Measurements from ENCODE around the gene ABTB2. TPM values are rescaled to one million over a fixed set of nuclear protein-coding genes. Genes with fewer than 3 reads are reported as not detected.

ABTB2 gene
- total RNA-seq, 1 experiment from 2014 or later = 1.2 TPM

- no peak for DNase-seq (ENCODE audit: low spot score)
These were observed 42.4 kb downstream of the ABTB2 start for GRCh38 chr11:34315394-34315793.

GRCh38 chr11:34314936-34315335 lies 42.9 kb downstream of the ABTB2 start:
- DNase-seq (ENCODE audit: low spot score) = no peak

- DNase-seq (ENCODE audit: low spot score) = no peak
These were observed 43.6 kb downstream of the ABTB2 start for GRCh38 chr11:34314176-34314575.

GRCh38 chr11:34313099-34313517 lies 44.7 kb downstream of the ABTB2 start:
- DNase-seq (ENCODE audit: low spot score) = no peak

GRCh38 chr11:34311126-34311525 lies 46.7 kb downstream of the ABTB2 start:
- no peak for DNase-seq (ENCODE audit: low spot score)

DNA sequence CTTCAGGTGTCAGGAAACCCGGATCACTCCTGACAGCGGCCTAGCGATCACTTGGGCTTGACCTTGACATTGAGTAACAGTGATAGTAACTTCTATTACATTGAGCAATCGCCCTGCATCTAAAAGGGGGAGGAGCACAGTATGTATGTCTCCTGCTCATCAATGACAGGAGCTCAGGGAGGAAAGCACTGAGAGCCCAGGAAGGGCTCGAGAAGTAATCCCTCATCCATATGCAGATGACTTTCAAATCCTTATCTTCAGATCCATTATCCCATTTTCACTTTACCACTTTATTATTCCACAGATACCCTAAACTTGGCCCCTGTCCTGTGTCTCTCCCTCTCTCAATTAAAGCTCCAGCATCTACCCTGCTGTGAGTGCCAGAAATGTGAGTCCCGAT lies 47.8 kb downstream of the ABTB2 start:
- DNase-seq (ENCODE audit: low spot score) = no peak

GRCh38 chr11:34308913-34309585 lies 48.8 kb downstream of the ABTB2 start:
- DNase-seq (ENCODE audit: low spot score) = no peak

DNA sequence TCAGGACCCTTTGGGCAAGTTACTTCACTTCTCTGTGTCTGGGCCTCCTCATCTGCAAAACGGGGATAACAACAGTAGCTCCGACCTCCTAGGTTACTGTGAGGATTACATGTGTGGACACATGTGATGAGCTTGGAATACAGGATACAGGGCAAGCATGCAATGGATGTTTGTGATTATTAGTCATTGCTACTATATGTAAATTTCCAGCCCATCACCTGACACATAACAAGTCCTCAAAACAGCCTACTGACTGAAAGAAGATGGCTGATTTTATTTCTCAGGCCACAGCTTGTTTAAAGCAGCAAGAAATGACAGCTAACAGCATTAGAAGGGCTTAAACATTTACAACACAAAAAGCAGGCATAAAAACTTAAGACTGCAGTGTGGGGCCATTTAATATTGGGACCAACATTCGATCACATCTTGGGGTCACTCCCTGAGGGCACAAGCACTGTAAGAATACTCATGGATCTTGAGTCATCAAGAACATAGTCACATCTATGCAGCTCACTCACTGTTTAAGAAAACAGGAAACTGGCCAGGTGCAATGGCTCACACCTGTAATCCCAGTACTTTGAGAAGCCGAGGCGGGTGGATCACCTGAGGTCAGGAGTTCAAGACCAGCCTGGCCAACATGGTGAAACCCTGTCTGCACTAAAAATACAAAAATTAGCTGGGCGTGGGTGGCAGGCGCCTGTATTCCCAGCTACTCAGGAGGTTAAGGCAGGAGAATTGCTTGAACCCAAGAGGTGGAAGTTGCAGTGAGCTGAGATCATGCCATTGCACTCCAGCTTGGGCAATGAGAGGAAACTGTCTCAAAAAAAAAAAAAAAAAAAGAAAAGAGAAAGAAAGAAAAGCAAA lies 49.5 kb downstream of the ABTB2 start:
- no peak for DNase-seq (ENCODE audit: low spot score)

DNA sequence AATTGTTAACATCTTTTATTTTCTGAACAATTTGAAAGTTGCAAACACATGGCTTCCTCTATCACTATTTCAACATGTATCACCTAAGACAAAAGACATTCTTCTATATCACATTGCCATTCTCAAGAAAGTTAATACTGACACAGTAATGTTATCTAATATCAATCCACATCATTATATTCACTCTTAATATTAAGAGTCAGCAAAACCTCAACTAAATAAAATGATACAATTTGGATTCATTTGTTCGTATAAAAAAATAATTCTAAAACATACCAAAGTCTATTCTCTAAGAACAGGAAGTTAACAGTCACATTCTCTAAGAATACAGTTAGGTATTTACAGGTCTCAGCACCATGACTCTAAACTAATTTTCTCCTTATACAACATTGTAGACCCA lies 52.0 kb downstream of the ABTB2 start:
- DNase-seq (ENCODE audit: low spot score) = no peak

- peak; percentile 80 for DNase-seq (ENCODE audit: low spot score)
These were observed 52.6 kb downstream of the ABTB2 start for GRCh38 chr11:34305193-34305592.

DNA sequence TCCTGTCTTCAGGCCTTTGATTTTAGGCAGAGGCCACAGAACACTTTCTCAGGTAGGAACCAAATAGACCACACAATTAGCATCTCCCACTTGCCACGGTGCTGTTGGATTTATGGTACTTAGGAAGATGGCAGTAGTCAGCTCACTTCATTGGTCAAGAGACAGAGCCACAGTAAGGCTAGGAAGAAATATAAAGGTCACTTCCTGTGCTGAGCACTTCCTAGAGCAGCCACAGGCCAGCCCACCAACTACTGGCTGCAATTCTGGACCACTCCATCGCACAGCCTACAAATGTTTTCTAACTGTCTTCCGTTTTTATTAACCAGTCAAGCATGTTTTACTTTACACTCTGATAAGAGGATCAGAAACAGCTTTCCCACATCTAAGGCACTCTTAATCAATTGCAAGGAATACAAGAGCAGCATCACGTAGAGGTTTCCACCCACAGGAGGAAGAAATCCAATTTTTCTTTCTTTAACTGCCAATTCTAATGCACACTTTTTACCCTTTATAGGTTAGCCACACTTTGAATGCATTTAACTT lies 54.7 kb downstream of the ABTB2 start:
- DNase-seq (ENCODE audit: low spot score) = no peak

DNA sequence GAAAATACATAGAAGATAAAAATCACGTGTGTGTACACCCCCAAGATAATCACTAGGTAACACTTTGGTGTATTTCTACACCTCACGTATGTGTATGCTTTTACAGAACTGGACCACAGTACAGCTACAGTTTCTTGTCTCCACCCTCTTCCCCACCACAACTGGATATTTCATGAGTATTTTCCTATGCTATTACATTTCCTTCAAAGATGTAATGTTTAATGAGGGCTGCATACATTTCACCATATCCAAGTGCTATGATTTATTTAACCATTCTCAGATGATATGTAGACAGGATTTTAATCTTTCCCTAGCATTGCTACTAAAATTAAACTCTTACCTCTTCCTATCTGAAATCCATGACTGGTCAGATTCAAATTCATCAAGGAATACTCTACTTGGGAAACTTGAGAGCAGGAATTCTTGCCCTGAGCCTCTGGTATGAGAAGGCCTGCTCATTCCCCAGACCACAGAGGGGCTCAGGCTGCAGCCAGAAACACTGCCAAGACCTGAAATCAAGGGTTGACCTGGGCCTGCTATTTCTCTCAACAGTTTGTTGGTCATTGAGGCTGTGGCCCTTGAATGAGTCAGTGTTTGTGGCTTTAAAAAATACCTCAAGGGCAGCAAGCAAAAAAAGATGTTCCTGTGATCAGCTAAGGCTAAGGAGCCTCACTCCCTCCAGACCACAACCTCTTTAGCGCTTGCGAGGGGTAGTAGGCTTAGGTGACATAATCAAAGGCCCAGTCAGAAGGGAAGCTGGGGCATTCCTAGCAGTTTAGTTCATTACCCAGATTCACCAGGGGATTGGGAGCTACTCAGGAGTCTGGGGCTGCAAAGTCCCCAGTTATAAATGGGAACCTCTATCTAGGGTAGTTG lies 55.5 kb downstream of the ABTB2 start:
- peak; percentile 95 for DNase-seq (ENCODE audit: low spot score)

- DNase-seq (ENCODE audit: low spot score) = no peak
These were observed 56.9 kb downstream of the ABTB2 start for GRCh38 chr11:34300926-34301295.

DNA sequence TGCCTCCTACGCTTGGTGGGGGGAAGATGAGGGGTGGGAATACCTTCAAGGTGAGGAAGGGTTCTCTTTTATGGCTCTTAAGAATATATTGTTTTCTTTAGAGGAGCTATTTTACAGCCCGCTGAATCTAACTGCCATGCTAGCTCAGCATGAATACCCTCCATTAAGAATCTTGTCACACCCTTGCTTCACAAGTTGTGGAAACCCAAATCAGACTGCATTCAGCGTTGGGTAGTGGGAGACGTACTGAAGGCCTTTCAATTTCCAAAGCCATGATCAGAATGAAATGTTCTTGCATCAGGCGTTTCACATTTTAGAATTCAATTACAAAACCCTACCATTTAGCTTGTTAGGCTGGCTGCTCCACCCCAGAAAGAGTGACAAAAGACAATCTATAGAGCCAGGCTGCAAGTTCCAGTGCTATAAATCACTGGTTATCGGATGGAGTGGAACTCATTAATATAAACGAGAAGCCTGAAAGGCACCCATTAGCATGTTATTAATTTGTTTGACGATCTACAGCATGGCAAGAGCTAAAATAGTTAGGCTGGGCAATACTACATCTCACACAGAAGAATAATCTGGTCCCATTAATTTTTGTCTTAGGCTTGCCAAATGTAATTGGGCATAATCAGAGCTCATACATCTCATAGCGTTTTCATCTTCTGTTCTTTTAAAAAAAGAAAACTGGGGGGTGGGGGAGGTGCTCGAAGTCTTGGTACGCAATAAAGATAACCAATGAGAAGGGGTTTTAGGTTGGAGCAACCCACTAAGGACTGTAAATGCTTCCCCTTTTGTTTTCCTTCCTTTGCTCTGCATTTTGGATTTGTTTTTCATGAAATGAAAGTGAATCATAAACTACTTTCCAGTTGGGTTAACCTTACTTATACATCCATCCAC lies 57.5 kb downstream of the ABTB2 start:
- no peak for DNase-seq (ENCODE audit: low spot score)

GRCh38 chr11:34299284-34299972 lies 58.4 kb downstream of the ABTB2 start:
- DNase-seq (ENCODE audit: low spot score) = no peak

DNA sequence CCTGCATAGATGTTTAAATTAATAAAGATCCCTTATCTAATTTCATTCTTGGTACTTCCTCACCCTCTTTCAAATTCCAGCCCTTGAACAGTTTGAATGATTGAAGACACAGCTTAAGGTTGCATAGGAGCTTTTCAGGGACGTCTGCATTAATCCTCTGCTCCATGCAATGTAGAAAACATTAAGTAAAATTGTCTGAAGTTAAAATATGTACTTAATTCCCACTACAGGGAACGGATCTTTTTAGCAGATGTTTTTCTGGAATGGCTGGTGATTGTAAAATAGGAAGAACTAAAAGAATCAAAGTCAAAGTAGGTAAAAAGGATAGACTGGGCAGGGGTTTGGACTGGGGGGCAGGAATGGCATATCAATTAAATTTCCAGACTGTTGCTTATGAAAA lies 58.9 kb downstream of the ABTB2 start:
- no peak for DNase-seq (ENCODE audit: low spot score)

GRCh38 chr11:34296412-34296811 lies 61.4 kb downstream of the ABTB2 start:
- DNase-seq (ENCODE audit: low spot score) = no peak

DNA sequence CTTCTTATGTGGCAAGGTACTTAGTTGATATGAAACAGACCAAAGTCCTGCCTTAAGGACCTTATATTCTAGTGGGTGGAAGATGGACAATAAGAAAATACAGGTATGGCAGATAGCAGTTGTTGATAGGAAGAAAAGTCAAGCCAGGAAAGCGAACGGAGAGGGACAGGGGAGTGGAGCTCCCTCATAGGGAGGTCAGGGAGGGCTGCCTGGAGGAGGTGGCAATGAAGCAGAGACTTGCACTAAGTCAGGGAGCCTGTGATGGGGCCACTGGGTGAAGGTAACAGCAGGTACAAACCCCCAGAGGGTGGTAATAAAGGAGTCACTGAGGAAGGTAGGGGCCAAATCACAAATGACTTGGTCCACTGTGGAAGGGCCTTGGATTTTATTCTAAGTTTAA lies 65.3 kb downstream of the ABTB2 start:
- DNase-seq (ENCODE audit: low spot score) = no peak

GRCh38 chr11:34292111-34292510 lies 65.7 kb downstream of the ABTB2 start:
- DNase-seq (ENCODE audit: low spot score) = no peak

- DNase-seq (ENCODE audit: low spot score) = no peak
These were observed 66.9 kb downstream of the ABTB2 start for GRCh38 chr11:34290926-34291325.
